Measurements from ENCODE around the gene SASH1. TPM values are rescaled to one million over a fixed set of nuclear protein-coding genes. Genes with fewer than 3 reads are reported as not detected.

Gene SASH1
- polyA plus RNA-seq, 1 experiment = 32.2 TPM

DNA sequence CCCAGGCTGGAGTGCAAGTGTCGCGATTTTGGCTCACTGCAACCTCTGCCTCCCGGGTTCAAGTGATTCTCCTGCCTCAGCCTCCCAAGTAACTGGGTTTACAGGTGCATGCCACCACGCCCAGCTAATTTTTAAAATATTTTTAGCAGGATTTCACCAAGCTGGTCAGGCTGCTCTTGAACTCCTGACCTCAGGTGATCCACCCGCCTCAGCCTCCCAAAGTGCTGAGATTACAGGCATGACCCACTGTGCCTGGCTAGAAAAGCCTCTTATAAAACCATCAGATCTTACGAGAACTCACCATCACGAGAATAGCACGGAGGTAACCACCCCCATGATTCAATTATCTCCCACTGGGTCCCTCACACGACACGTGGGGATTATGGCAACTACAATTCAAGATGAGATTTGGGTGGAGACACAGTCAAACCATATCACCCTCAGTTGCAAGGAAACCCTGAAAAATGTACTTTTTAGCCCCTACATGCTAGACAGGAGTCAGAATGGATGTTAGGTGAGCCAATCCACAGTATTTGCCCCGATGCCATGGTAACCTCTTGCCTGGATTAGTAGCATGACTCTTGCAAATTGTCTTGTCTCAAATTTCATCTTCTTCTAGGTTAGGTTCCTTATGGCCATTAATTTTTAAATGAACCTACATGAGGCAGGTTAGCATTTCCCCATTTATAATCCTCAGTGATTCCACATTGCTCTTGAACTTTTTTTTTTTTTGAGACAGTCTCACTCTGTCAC, 17.1 kb upstream of the SASH1 start:
- Histone ChIP-seq H3K27me3 (ENCODE audit: control insufficient read depth, insufficient read depth, low read length) (no peaks in the 10 kb centered on the region), H3K4me3 (ENCODE audit: low read depth, low read length) (no peak overlapping the region), H3K36me3 (ENCODE audit: control insufficient read depth, insufficient read depth, low read length) (no peaks in the 10 kb centered on the region; the same call in 1 of the 2 replicates)
- DNase-seq (ENCODE audit: low read depth) = no peak
- CTCF ChIA-PET = interaction anchor here (1.2 to 1.3 kb wide), 2 partner anchors 12 to 120 kb away, joined by 3 read pairs; no protein-coding TSS in a partner anchor
- TF ChIP-seq, protein P1, sequence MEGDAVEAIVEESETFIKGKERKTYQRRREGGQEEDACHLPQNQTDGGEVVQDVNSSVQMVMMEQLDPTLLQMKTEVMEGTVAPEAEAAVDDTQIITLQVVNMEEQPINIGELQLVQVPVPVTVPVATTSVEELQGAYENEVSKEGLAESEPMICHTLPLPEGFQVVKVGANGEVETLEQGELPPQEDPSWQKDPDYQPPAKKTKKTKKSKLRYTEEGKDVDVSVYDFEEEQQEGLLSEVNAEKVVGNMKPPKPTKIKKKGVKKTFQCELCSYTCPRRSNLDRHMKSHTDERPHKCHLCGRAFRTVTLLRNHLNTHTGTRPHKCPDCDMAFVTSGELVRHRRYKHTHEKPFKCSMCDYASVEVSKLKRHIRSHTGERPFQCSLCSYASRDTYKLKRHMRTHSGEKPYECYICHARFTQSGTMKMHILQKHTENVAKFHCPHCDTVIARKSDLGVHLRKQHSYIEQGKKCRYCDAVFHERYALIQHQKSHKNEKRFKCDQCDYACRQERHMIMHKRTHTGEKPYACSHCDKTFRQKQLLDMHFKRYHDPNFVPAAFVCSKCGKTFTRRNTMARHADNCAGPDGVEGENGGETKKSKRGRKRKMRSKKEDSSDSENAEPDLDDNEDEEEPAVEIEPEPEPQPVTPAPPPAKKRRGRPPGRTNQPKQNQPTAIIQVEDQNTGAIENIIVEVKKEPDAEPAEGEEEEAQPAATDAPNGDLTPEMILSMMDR (IDR thresholded peaks at IDR 0.05; ENCODE audit: insufficient read depth, low read depth, low read length) = no peak
- POLR2A ChIA-PET = no interaction called here

DNA sequence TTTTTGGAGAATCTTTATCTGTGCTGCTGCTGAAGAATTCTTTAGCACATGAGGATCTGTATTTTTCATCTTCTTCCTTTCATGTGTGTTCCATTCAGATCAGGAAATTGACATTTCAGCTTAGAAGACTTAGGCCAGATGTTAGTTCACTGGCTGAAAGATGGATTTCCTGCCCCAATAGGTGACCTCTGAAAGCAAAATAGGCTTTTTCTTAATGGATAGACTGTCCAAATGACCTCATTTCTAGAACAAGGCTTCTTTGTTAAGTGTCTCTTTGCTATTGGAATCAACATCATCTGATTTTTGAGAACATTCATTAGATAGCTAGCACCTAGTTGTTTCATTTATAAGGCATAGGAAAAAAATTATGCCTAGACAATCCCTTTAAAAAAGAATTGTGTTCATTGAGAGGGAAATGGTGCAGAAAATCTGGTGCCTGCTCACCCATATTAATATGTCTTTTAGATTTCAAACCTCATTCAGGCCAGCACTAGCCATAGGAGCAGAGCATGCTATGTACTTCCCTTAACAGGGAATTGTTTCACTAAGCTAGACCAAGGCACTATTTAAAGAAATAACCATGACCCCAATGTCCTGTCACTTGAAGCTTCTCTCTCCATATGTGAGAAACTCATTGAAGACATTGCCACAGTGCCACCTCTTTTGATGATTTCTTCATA, 13.6 kb upstream of the SASH1 start:
- POLR2A ChIA-PET = interaction anchor here (1.1 kb wide), 1 partner anchor 38 kb away, joined by 4 read pairs; no protein-coding TSS in a partner anchor
- Histone ChIP-seq H3K36me3 (ENCODE audit: control insufficient read depth, insufficient read depth, low read length) (no peaks in the 10 kb centered on the region), H3K4me3 (ENCODE audit: low read depth, low read length) (no peak overlapping the region), H3K27me3 (ENCODE audit: control insufficient read depth, insufficient read depth, low read length) (no peaks in the 10 kb centered on the region)
- CTCF ChIA-PET = interaction anchor here (0.6 to 0.9 kb wide), 2 partner anchors 56 to 149 kb away, joined by 3 to 4 read pairs; no protein-coding TSS in a partner anchor
- TF ChIP-seq, protein P1 (IDR thresholded peaks at IDR 0.05; ENCODE audit: insufficient read depth, low read depth, low read length) = no peak
- no peak for DNase-seq (ENCODE audit: low read depth)

DNA sequence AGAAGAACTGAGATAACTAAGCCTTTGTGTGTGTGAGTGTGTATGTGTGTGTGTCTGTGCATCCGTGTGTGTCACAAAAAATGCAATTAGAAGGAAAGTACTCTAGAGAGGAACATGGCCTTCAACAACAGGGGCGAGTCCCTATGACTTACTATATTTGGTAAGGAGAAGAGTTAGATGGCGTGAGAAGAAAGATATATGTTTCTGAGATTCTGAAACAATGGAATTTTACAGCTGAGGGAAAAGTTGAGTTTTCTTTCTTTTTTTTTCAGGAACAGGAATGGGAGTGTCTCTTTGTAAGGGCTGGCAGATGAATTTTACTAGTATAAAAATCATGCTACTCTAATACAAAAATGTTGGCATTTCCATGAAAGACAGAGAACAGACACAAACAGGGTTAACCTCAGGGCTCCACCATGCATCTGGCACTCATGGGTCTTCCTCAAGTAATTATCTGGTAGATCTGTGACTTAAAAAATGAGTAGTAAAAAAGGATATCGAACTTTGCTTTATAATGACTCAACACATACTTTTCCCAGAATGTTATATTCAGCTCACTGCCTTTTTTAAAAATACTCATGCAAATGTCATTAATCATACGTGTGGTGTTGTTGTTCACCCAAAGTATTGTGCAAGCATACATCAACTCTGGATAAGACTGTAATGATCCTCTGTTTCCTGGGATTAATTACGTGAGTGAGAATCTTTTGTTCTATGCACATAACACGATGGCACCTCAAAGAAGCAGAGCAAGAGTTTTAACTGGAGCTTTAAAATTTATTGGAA, 12.8 kb upstream of the SASH1 start:
- no peaks in the 10 kb centered on the region for H3K36me3 ChIP-seq (ENCODE audit: control insufficient read depth, insufficient read depth, low read length)
- no peaks in the 10 kb centered on the region for H3K27me3 ChIP-seq (ENCODE audit: control insufficient read depth, insufficient read depth, low read length)
- no peak overlapping the region for H3K4me3 ChIP-seq (ENCODE audit: low read depth, low read length)
- POLR2A ChIA-PET = interaction anchor here (0.5 to 1.1 kb wide), 3 partner anchors 37 to 1236 kb away, joined by 3 to 7 read pairs (median 4); partner anchors contain the start of gene GINM1
- CTCF ChIA-PET = interaction anchor here (0.9 kb wide), 1 partner anchor 150 kb away, joined by 4 read pairs; no protein-coding TSS in a partner anchor
- TF ChIP-seq, protein P1 (IDR thresholded peaks at IDR 0.05; ENCODE audit: insufficient read depth, low read depth, low read length) = no peak
- peak; percentile 94 for DNase-seq (ENCODE audit: low read depth)

DNA sequence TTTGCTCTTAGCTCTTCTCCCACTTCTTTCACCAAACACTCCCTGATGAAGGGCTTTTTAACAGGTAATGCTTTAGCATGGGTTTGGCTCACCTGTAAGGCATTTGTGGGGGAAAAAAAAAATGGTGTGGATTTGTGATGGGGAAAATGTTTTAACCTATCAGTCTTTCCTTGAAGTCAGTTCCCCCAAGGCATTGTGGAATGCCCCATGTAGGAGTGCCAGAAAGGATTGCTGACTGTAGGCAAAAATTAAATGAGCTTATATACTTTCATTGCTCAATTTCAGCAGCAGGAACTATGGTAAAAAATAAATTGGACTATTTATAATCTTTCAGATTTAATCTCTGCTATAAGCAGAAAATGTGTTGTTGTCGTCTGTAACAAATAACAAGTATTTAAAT, 10.6 kb upstream of the SASH1 start:
- CTCF ChIA-PET = interaction anchor here (0.9 kb wide), 1 partner anchor 72 kb away, joined by 3 read pairs; no protein-coding TSS in a partner anchor
- DNase-seq (ENCODE audit: low read depth) = no peak
- POLR2A ChIA-PET = interaction anchor here (0.6 kb wide), 1 partner anchor 11 kb away, joined by 7 read pairs; no protein-coding TSS in a partner anchor
- TF ChIP-seq, protein P1 (IDR thresholded peaks at IDR 0.05; ENCODE audit: insufficient read depth, low read depth, low read length) = no peak
- no peak overlapping the region for H3K4me3 ChIP-seq (ENCODE audit: low read depth, low read length)
- no peaks in the 10 kb centered on the region for H3K36me3 ChIP-seq (ENCODE audit: control insufficient read depth, insufficient read depth, low read length)
- no peaks in the 10 kb centered on the region for H3K27me3 ChIP-seq (ENCODE audit: control insufficient read depth, insufficient read depth, low read length)

Data from BJ (cell line).